A549 (cell line): Measurements from ENCODE around the gene PTGER3. TPM values are rescaled to one million over a fixed set of nuclear protein-coding genes. Genes with fewer than 3 reads are reported as not detected.

Experiments used
- ATAC-seq, 2 experiments: fragments of 200-7000 bp in 1 of 2; fragments of >200 bp in 1 of 2; cut with Nextera tagmentation in 1 of 2; cut with Tn5 transposase in 1 of 2; 3 replicates each; pipeline versions ENCODE4 v1.8.0 to v1.9.1; 2018 to 2020; ENCODE audit warnings: mild to moderate bottlenecking in 1 of 2, moderate library complexity in 1 of 2
- CTCF ChIA-PET: fragments of 300-600 bp; sonication (Branson Sonifier 250); formaldehyde crosslinking; extraction: SDS; loops from one replicate; lab custom pipeline; 2021; ENCODE audit warnings: antibody characterized with exemption, inconsistent platforms; lab: Yijun Ruan, JAX
- POLR2A ChIA-PET: fragments of 350-600 bp; formaldehyde crosslinking; extraction: SDS; loops from one replicate; lab custom pipeline; 2021; ENCODE audit warnings: antibody characterized with exemption, inconsistent platforms; lab: Yijun Ruan, JAX
- DNase-seq, 2 experiments: peaks; one replicate each; pipeline versions ENCODE4 v3.0.0 to v3.0.0-alpha.2; 2011 to 2016; ENCODE audit warnings: low read depth in 1 of 2, low spot score in 1 of 2
- FAIRE-seq: peaks from 2 replicates; lab custom pipeline; 2011; peaks lifted over from hg19 to GRCh38; lab: Jason Lieb, UNC
- H3K27ac ChIP-seq, 2 experiments: fragments of >200 bp; sonication (Bioruptor Twin); formaldehyde crosslinking; 3 replicates each; pipeline ENCODE4 v1.5.1; 2016 to 2017
- H3K4me1 ChIP-seq: fragments of >200 bp; sonication (Bioruptor Twin); formaldehyde crosslinking; 3 replicates; pipeline ENCODE4 v1.6.1; 2016
- H3K4me2 ChIP-seq: fragments of >200 bp; sonication (Bioruptor Twin); formaldehyde crosslinking; 3 replicates; pipeline ENCODE4 v1.6.1; 2016
- H3K4me3 ChIP-seq: fragments of >200 bp; sonication (Bioruptor Twin); formaldehyde crosslinking; 3 replicates; pipeline ENCODE4 v1.5.1; 2016
- H3K9me3 ChIP-seq: fragments of >200 bp; sonication (Bioruptor Twin); formaldehyde crosslinking; 3 replicates; pipeline ENCODE4 v1.6.1; 2016
- CHD4 ChIP-seq: fragments of 200-600 bp; sonication (generic); IDR thresholded peaks from 2 replicates; pipeline ENCODE4 v1.6.1; 2016; ENCODE audit warnings: antibody characterized with exemption, mild to moderate bottlenecking, borderline replicate concordance
- CTCF ChIP-seq: fragments of >200 bp; sonication (Bioruptor Twin); formaldehyde crosslinking; IDR thresholded peaks from 3 replicates; pipeline ENCODE4 v1.5.1; 2016
- EP300 ChIP-seq, 2 experiments: fragments of >200 bp; sonication (Bioruptor Twin); formaldehyde crosslinking; IDR thresholded peaks; 2 replicates in 1 of 2; 3 replicates in 1 of 2; pipeline ENCODE4 v1.6.1; 2016 to 2017
- ESRRA ChIP-seq: fragments of 150-350 bp; IDR thresholded peaks from 2 replicates; pipeline ENCODE4 v1.6.1; 2014; ENCODE audit warnings: mild to moderate bottlenecking, low read length, borderline replicate concordance
- FOSL2 ChIP-seq, 2 experiments: fragments of 450-650 bp in 1 of 2; fragments of >200 bp in 1 of 2; sonication (Bioruptor Twin) in 1 of 2; formaldehyde crosslinking; IDR thresholded peaks; 2 replicates each; pipeline versions ENCODE4 v1.5.0 to v1.6.1; 2016 to 2020; ENCODE audit warnings: mild to moderate bottlenecking in 1 of 2, moderate library complexity in 1 of 2
- HDAC2 ChIP-seq: fragments of 200-600 bp; sonication (generic); IDR thresholded peaks from 2 replicates; pipeline ENCODE4 v1.6.1; 2016
- HEYL ChIP-seq: fragments of 250-450 bp; sonication (Bioruptor Pico); IDR thresholded peaks from 2 replicates; pipeline ENCODE4 v1.8.0; 2021; ENCODE audit warnings: mild to moderate bottlenecking, moderate library complexity
- HMGXB4 ChIP-seq: fragments of 250-450 bp; sonication (Bioruptor Pico); IDR thresholded peaks from 2 replicates; pipeline ENCODE4 v1.5.0; 2021; ENCODE audit warnings: mild to moderate bottlenecking, moderate library complexity, borderline replicate concordance
- KDM5A ChIP-seq: fragments of 200-600 bp; sonication (generic); IDR thresholded peaks from 2 replicates; pipeline ENCODE4 v1.6.1; 2016; ENCODE audit warnings: antibody characterized with exemption, mild to moderate bottlenecking
- MAFK ChIP-seq: fragments of 450-650 bp; IDR thresholded peaks from 2 replicates; pipeline ENCODE4 v1.6.1; 2014; ENCODE audit not compliant: partially characterized antibody
- MAZ ChIP-seq: fragments of 150-350 bp; IDR thresholded peaks from 2 replicates; pipeline ENCODE4 v1.6.1; 2014; ENCODE audit warnings: antibody characterized with exemption, low read depth, low read length, borderline replicate concordance
- RARB ChIP-seq: fragments of 250-450 bp; sonication (Bioruptor Pico); IDR thresholded peaks from 2 replicates; pipeline ENCODE4 v1.8.0; 2021; ENCODE audit warnings: mild to moderate bottlenecking, moderate library complexity
- RCOR1 ChIP-seq: fragments of 150-350 bp; IDR thresholded peaks from 2 replicates; pipeline ENCODE4 v1.6.1; 2014; ENCODE audit warnings: antibody characterized with exemption, low read length, low read depth
- RFX5 ChIP-seq: fragments of 450-650 bp; IDR thresholded peaks from 2 replicates; pipeline ENCODE4 v1.7.1; 2014; ENCODE audit warnings: antibody characterized with exemption, mild to moderate bottlenecking, moderate library complexity
- SREBF2 ChIP-seq: fragments of 450-650 bp; IDR thresholded peaks from 2 replicates; pipeline ENCODE4 v1.6.1; 2014; ENCODE audit warnings: mild to moderate bottlenecking, moderate library complexity
- USF2 ChIP-seq: fragments of 450-650 bp; IDR thresholded peaks from 2 replicates; pipeline ENCODE4 v1.6.1; 2014; ENCODE audit warnings: antibody characterized with exemption
- ZFP36 ChIP-seq: fragments of 450-650 bp; IDR thresholded peaks from 2 replicates; pipeline ENCODE4 v1.6.1; 2014; ENCODE audit warnings: borderline replicate concordance; ENCODE audit not compliant: partially characterized antibody
- ZSCAN20 ChIP-seq: fragments of 250-450 bp; sonication (Bioruptor Pico); IDR thresholded peaks from 2 replicates; pipeline ENCODE4 v1.8.0; 2022; ENCODE audit warnings: mild to moderate bottlenecking, moderate library complexity
- WGBS: methylation state at CpG from one replicate; pipeline ENCODE4 v1.1.6; 2017; ENCODE audit errors: missing lambda C conversion rate; 5-methylcytosine and 5-hydroxymethylcytosine counted together
- polyA plus RNA-seq, 4 experiments: library from polyadenylated mRNA; depleted of rRNA in 3 of 4; stranded (reverse); fragments of >200 nt; fragmentation: RNase III in 1 of 4; extraction: RNeasy Plus Mini Kit Qiagen cat#74134 plus additional on column Dnase treatment in 1 of 4; gene quantifications; 2 replicates in 3 of 4; 3 replicates in 1 of 4; pipeline ENCODE4 v1.2.3, GENCODE V29; 2011 to 2017
- TF ChIP-seq, protein P1 (sequence below): IDR thresholded peaks from 2 replicates; pipeline ENCODE4 v1.6.1; 2012

PTGER3 gene
- polyA plus RNA-seq, 2 of the 4 experiments (the other 2 are of a cell fraction) = not detected

- Histone ChIP-seq H3K4me1 (no peaks in the 10 kb centered on the region), H3K27ac (no peak overlapping the region), H3K4me3 (no peak overlapping the region), H3K9me3 (no peaks in the 10 kb centered on the region), H3K4me2 (no peak overlapping the region)
- CTCF ChIA-PET = no interaction called here
- 90% methylated on average over 6 of the region's 6 CpGs for WGBS
- POLR2A ChIA-PET = no interaction called here
- FAIRE-seq = no peak
- no peak for DNase-seq
- TF ChIP-seq KDM5A (no peak), CHD4 (no peak), RCOR1 (no peak), MAZ (no peak), SREBF2 (no peak), MAFK (no peak), HEYL (no peak), FOSL2 (IDR thresholded peaks at IDR 0.05) (no peak), FOSL2 (CRISPR knock-in tag; IDR thresholded peaks at IDR 0.05) (no peak), HMGXB4 (CRISPR knock-in tag) (no peak), EP300 (IDR thresholded peaks at IDR 0.05) (no peak), HDAC2 (no peak), CTCF (no peak), ZSCAN20 (CRISPR knock-in tag) (no peak), USF2 (no peak), ESRRA (no peak), RFX5 (no peak)
- TF ChIP-seq, protein P1, sequence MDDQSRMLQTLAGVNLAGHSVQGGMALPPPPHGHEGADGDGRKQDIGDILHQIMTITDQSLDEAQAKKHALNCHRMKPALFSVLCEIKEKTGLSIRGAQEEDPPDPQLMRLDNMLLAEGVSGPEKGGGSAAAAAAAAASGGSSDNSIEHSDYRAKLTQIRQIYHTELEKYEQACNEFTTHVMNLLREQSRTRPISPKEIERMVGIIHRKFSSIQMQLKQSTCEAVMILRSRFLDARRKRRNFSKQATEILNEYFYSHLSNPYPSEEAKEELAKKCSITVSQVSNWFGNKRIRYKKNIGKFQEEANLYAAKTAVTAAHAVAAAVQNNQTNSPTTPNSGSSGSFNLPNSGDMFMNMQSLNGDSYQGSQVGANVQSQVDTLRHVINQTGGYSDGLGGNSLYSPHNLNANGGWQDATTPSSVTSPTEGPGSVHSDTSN = no peak
- no peak for ATAC-seq
These were observed 21.0 kb upstream of the PTGER3 start for GRCh38 chr1:71068325-71069240.

GRCh38 chr1:71054791-71055190, 7.2 kb upstream of the PTGER3 start:
- Histone ChIP-seq H3K4me2 (no peak overlapping the region), H3K4me1 (no peaks in the 10 kb centered on the region), H3K9me3 (no peaks in the 10 kb centered on the region), H3K27ac (no peak overlapping the region)
- DNase-seq (no peak), ATAC-seq (no peak), FAIRE-seq (no peak)
- no peak for TF ChIP-seq HDAC2
- no peak for TF ChIP-seq HEYL
- no peak for TF ChIP-seq RARB (CRISPR knock-in tag)
- no peak for TF ChIP-seq ZFP36
- TF ChIP-seq MAFK = no peak
- no peak for TF ChIP-seq KDM5A
- TF ChIP-seq, all 56 proteins: peak for 0
- 88% methylated on average over 6 of the region's 6 CpGs for WGBS
- CTCF ChIA-PET = no interaction called here
- no peak overlapping the region for H3K4me3 ChIP-seq
- POLR2A ChIA-PET = no interaction called here
